SK-N-SH (cell line): Measurements from ENCODE around the gene CAD. TPM values are rescaled to one million over a fixed set of nuclear protein-coding genes. Genes with fewer than 3 reads are reported as not detected.

Experiments
- CTCF ChIA-PET: fragments of 300-600, 350-600 bp; formaldehyde crosslinking; extraction: SDS; loops from one replicate; lab custom pipeline; 2021; lab: Yijun Ruan, JAX
- POLR2A ChIA-PET: fragments of 350-600 bp; sonication (Branson Sonifier 250); formaldehyde crosslinking; extraction: SDS; loops from one replicate; lab custom pipeline; 2020; ENCODE audit warnings: antibody characterized with exemption, inconsistent platforms; lab: Yijun Ruan, JAX
- DNase-seq: peaks from one replicate; pipeline ENCODE4 v3.0.0; 2012
- H2AFZ ChIP-seq: fragments of 200-600 bp; sonication (generic); 2 replicates; pipeline ENCODE4 v1.8.1; 2016; ENCODE audit warnings: antibody characterized with exemption, mild to moderate bottlenecking, low read depth
- H3F3A ChIP-seq: fragments of 200-600 bp; sonication (generic); replicated peaks from 2 replicates; pipeline ENCODE3; 2016; ENCODE audit warnings: antibody characterized with exemption, mild to moderate bottlenecking; ENCODE audit not compliant: insufficient read depth
- H3K27ac ChIP-seq, 2 experiments: fragments of 200-500 bp in 1 of 2; fragments of 200-600 bp in 1 of 2; sonication (Bioruptor generic) in 1 of 2; sonication (generic), shearing (Covaris generic) in 1 of 2; 2 replicates each; pipeline versions ENCODE4 v1.5.1 to v1.6.1; 2014 to 2016; ENCODE audit warnings: low read depth in 2 of 2, inconsistent platforms in 1 of 2, low read length in 1 of 2, mild to moderate bottlenecking in 1 of 2, mixed read lengths in 1 of 2
- H3K27me3 ChIP-seq: fragments of 200-600 bp; sonication (generic), shearing (Covaris generic); 2 replicates; pipeline ENCODE4 v1.6.1; 2016; ENCODE audit warnings: mixed run types; ENCODE audit not compliant: insufficient read depth
- H3K36me3 ChIP-seq, 2 experiments: fragments of 200-500 bp in 1 of 2; fragments of 200-600 bp in 1 of 2; sonication (Bioruptor generic) in 1 of 2; sonication (generic) in 1 of 2; replicated peaks in 1 of 2; 2 replicates each; pipeline versions ENCODE3 to v1.5.1; 2014 to 2016; ENCODE audit warnings: low read length in 1 of 2, mild to moderate bottlenecking in 1 of 2; ENCODE audit not compliant: insufficient read depth in 2 of 2, control insufficient read depth in 1 of 2
- H3K4me1 ChIP-seq, 2 experiments: fragments of 200-500 bp in 1 of 2; fragments of 200-600 bp in 1 of 2; sonication (Bioruptor generic) in 1 of 2; sonication (generic), shearing (Covaris generic) in 1 of 2; 2 replicates each; pipeline versions ENCODE4 v1.5.1 to v1.6.1; 2014 to 2016; ENCODE audit warnings: low read depth in 1 of 2, low read length in 1 of 2, mixed run types in 1 of 2; ENCODE audit not compliant: insufficient read depth in 2 of 2, control insufficient read depth in 1 of 2
- H3K4me2 ChIP-seq: fragments of 200-600 bp; sonication (generic), shearing (Covaris generic); 2 replicates; pipeline ENCODE4 v1.6.1; 2017; ENCODE audit warnings: mixed run types
- H3K4me3 ChIP-seq, 2 experiments: fragments of 200-500 bp in 1 of 2; fragments of 200-600 bp in 1 of 2; sonication (Bioruptor generic) in 1 of 2; sonication (generic), shearing (Covaris generic) in 1 of 2; 2 replicates each; pipeline versions ENCODE4 v1.5.1 to v1.8.1; 2014 to 2016; ENCODE audit warnings: low read depth in 2 of 2, inconsistent platforms in 1 of 2, low read length in 1 of 2, mild to moderate bottlenecking in 1 of 2, mixed read lengths in 1 of 2, moderate library complexity in 1 of 2
- H3K79me2 ChIP-seq: fragments of 200-600 bp; sonication (generic); 2 replicates; pipeline ENCODE4 v1.8.1; 2017; ENCODE audit warnings: mild to moderate bottlenecking; ENCODE audit not compliant: insufficient read depth
- H3K9ac ChIP-seq: fragments of 200-600 bp; sonication (generic); 2 replicates; pipeline ENCODE4 v1.6.1; 2017; ENCODE audit warnings: mixed run types
- H3K9me2 ChIP-seq: fragments of 200-600 bp; sonication (generic); 2 replicates; pipeline ENCODE4 v1.6.1; 2017; ENCODE audit warnings: mixed run types
- H3K9me3 ChIP-seq: fragments of 200-600 bp; sonication (generic); 2 replicates; pipeline ENCODE4 v1.6.1; 2017; ENCODE audit warnings: mixed run types, mild to moderate bottlenecking, moderate library complexity
- H4K20me1 ChIP-seq: fragments of 200-600 bp; sonication (generic); 2 replicates; pipeline ENCODE4 v1.6.1; 2017; ENCODE audit warnings: mild to moderate bottlenecking, mixed run types; ENCODE audit not compliant: insufficient read depth
- CHD2 ChIP-seq: fragments of 150-350 bp; IDR thresholded peaks from 2 replicates; pipeline ENCODE4 v1.6.1; 2018; ENCODE audit warnings: low read length; ENCODE audit not compliant: partially characterized antibody
- EP300 ChIP-seq, 2 experiments: IDR thresholded peaks; 2 replicates each; pipeline versions ENCODE4 v1.4.0 to v1.6.1; 2012; ENCODE audit warnings: borderline replicate concordance in 1 of 2, low read depth in 1 of 2, low read length in 1 of 2
- EZH2phosphoT487 ChIP-seq: fragments of 200-600 bp; sonication (generic); IDR thresholded peaks from 2 replicates; pipeline ENCODE4 v1.6.1; 2017; ENCODE audit warnings: low read depth, mixed run types, mild to moderate bottlenecking, antibody characterized with exemption, moderate library complexity, borderline replicate concordance
- FOXJ3 ChIP-seq: sonication (generic); formaldehyde crosslinking; IDR thresholded peaks from 2 replicates; pipeline ENCODE4 v1.5.1; 2020; ENCODE audit warnings: mild to moderate bottlenecking, missing genetic modification reagents
- MEF2A ChIP-seq: IDR thresholded peaks from 2 replicates; pipeline ENCODE4 v1.4.0; 2012; ENCODE audit warnings: low read depth, borderline replicate concordance
- MXI1 ChIP-seq: IDR thresholded peaks from 2 replicates; pipeline ENCODE4 v1.6.1; 2012; ENCODE audit warnings: mild to moderate bottlenecking, low read depth, low read length, improper control_type of control experiment
- NFIC ChIP-seq: IDR thresholded peaks from 2 replicates; pipeline ENCODE4 v1.4.0; 2012; ENCODE audit warnings: borderline replicate concordance
- NRF1 ChIP-seq: IDR thresholded peaks from 2 replicates; pipeline ENCODE4 v1.6.1; 2012; ENCODE audit warnings: low read depth, mild to moderate bottlenecking, low read length
- PBX3 ChIP-seq: IDR thresholded peaks from 2 replicates; pipeline ENCODE4; 2012
- POLR2AphosphoS5 ChIP-seq: IDR thresholded peaks from 2 replicates; pipeline ENCODE4 v1.6.1; 2012; ENCODE audit warnings: low read depth, low read length
- RAD21 ChIP-seq: IDR thresholded peaks from 2 replicates; pipeline ENCODE4 v1.6.1; 2012; ENCODE audit warnings: mild to moderate bottlenecking, low read length
- RCOR1 ChIP-seq: fragments of 150-350 bp; IDR thresholded peaks from 2 replicates; pipeline ENCODE4 v1.6.1; 2017; ENCODE audit warnings: antibody characterized with exemption, low read length
- RFX5 ChIP-seq: IDR thresholded peaks from 2 replicates; pipeline ENCODE4 v1.6.1; 2012; ENCODE audit warnings: mild to moderate bottlenecking, improper control_type of control experiment, low read length
- RXRA ChIP-seq: IDR thresholded peaks from 2 replicates; pipeline ENCODE4 v1.4.0; 2012; ENCODE audit warnings: low read depth, mild to moderate bottlenecking, borderline replicate concordance
- SIN3A ChIP-seq: IDR thresholded peaks from 2 replicates; pipeline ENCODE4 v1.6.1; 2012; ENCODE audit warnings: low read depth, mild to moderate bottlenecking, low read length, moderate library complexity, borderline replicate concordance
- SMC3 ChIP-seq: IDR thresholded peaks from 2 replicates; pipeline ENCODE4 v1.6.1; 2012; ENCODE audit warnings: low read depth, low read length, improper control_type of control experiment
- TAF1 ChIP-seq: IDR thresholded peaks from 2 replicates; pipeline ENCODE4 v1.6.1; 2012; ENCODE audit warnings: low read depth, mild to moderate bottlenecking, low read length, moderate library complexity, borderline replicate concordance
- TCF12 ChIP-seq: IDR thresholded peaks from 2 replicates; pipeline ENCODE4 v1.4.0; 2012
- TEAD4 ChIP-seq: IDR thresholded peaks from 2 replicates; pipeline ENCODE4 v1.4.0; 2012; ENCODE audit warnings: mild to moderate bottlenecking, borderline replicate concordance; ENCODE audit not compliant: insufficient read depth
- USF1 ChIP-seq: IDR thresholded peaks from 2 replicates; pipeline ENCODE4 v1.4.0; 2012; ENCODE audit warnings: low read depth, borderline replicate concordance
- YY1 ChIP-seq: IDR thresholded peaks from 2 replicates; pipeline ENCODE4 v1.4.0; 2012; ENCODE audit warnings: low read depth, mild to moderate bottlenecking
- WGBS: methylation state at CpG from one replicate; pipeline ENCODE4 v1.1.6; 2017; ENCODE audit warnings: low lambda C conversion rate; 5-methylcytosine and 5-hydroxymethylcytosine counted together
- polyA plus RNA-seq, 3 experiments: library from polyadenylated mRNA; depleted of rRNA; stranded (reverse); fragments of >200 nt; gene quantifications; 2 replicates each; pipeline ENCODE4 v1.2.3, GENCODE V29; 2012
- TF ChIP-seq, protein P1 (sequence below): fragments of 150-350 bp; IDR thresholded peaks from 2 replicates; pipeline ENCODE4 v1.6.1; 2017; ENCODE audit warnings: antibody characterized with exemption, low read length, low read depth, borderline replicate concordance
- TF ChIP-seq, protein P2 (sequence below): fragments of 200-600 bp; sonication (generic); IDR thresholded peaks from 2 replicates; pipeline ENCODE4 v1.6.1; 2017; ENCODE audit warnings: antibody characterized with exemption, mild to moderate bottlenecking, moderate library complexity
- TF ChIP-seq, protein P3 (sequence below): IDR thresholded peaks from 2 replicates; pipeline ENCODE4 v1.4.0; 2012; ENCODE audit warnings: low read depth

Gene CAD
- polyA plus RNA-seq, 1 of the 3 experiments (the other 2 are of a cell fraction), result 47.6 TPM

- no peak overlapping the region for H3K9ac ChIP-seq
- H3K27me3 ChIP-seq, result peaks cover 86% of the 10 kb centered on the region
- H3K4me2 ChIP-seq, result peak overlapping the region; percentile 84
- ChIA-PET POLR2A (interaction anchor here (0.6 to 2.0 kb wide), 3 partner anchors 16 to 1387 kb away, joined by 3 to 7 read pairs (median 4); partner anchors contain the start of gene ASXL2), CTCF (interaction anchor here (0.5 to 14.1 kb wide), 61 partner anchors 9 to 1663 kb away, joined by 3 to 392 read pairs (median 4); partner anchors contain the start of genes ABHD1, AGBL5, ATRAID and CAD)
- TF ChIP-seq EP300 (IDR thresholded peaks at IDR 0.05; ENCODE audit: borderline replicate concordance in 1 of 2, low read depth in 1 of 2, low read length in 1 of 2) (no peak), MEF2A (no peak), TAF1 (0 out of 2 replicates have a peak, but pooled peaks have one; percentile 13), RFX5 (no peak), EZH2phosphoT487 (0 out of 2 replicates have a peak, but pooled peaks have one; percentile 20), RAD21 (peak; percentile 58), RCOR1 (no peak), NFIC (peak; percentile 37; the same call in 1 of the 2 replicates), TEAD4 (0 out of 2 replicates have a peak, but pooled peaks have one; percentile 13), SIN3A (peak; percentile 68; the same call in 1 of the 2 replicates), POLR2AphosphoS5 (no peak), NRF1 (peak; percentile 4; the same call in 1 of the 2 replicates), PBX3 (no peak), MXI1 (peak; percentile 89), YY1 (peak; percentile 80), FOXJ3 (CRISPR knock-in tag) (peak; percentile 66; the same call in 1 of the 2 replicates), TCF12 (no peak), RXRA (no peak), SMC3 (peak; percentile 75), USF1 (peak; percentile 81), CHD2 (no peak)
- TF ChIP-seq, protein P1, sequence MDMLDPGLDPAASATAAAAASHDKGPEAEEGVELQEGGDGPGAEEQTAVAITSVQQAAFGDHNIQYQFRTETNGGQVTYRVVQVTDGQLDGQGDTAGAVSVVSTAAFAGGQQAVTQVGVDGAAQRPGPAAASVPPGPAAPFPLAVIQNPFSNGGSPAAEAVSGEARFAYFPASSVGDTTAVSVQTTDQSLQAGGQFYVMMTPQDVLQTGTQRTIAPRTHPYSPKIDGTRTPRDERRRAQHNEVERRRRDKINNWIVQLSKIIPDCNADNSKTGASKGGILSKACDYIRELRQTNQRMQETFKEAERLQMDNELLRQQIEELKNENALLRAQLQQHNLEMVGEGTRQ, result peak; percentile 44; the same call in 1 of the 2 replicates
- TF ChIP-seq, protein P2, sequence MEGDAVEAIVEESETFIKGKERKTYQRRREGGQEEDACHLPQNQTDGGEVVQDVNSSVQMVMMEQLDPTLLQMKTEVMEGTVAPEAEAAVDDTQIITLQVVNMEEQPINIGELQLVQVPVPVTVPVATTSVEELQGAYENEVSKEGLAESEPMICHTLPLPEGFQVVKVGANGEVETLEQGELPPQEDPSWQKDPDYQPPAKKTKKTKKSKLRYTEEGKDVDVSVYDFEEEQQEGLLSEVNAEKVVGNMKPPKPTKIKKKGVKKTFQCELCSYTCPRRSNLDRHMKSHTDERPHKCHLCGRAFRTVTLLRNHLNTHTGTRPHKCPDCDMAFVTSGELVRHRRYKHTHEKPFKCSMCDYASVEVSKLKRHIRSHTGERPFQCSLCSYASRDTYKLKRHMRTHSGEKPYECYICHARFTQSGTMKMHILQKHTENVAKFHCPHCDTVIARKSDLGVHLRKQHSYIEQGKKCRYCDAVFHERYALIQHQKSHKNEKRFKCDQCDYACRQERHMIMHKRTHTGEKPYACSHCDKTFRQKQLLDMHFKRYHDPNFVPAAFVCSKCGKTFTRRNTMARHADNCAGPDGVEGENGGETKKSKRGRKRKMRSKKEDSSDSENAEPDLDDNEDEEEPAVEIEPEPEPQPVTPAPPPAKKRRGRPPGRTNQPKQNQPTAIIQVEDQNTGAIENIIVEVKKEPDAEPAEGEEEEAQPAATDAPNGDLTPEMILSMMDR, result peak; percentile 78
- TF ChIP-seq, protein P3, sequence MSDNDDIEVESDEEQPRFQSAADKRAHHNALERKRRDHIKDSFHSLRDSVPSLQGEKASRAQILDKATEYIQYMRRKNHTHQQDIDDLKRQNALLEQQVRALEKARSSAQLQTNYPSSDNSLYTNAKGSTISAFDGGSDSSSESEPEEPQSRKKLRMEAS, result peak; percentile 95
- no peaks in the 10 kb centered on the region for H3K9me3 ChIP-seq
- no peaks in the 10 kb centered on the region for H3K9me2 ChIP-seq
- H3K27ac ChIP-seq, result no peak overlapping the region
- H3K4me1 ChIP-seq, result peaks cover 6 to 28% of the 10 kb centered on the region in 2 experiments; a peak in 1 of 4 replicates
- H3K36me3 ChIP-seq, result no peaks in the 10 kb centered on the region
- no peaks in the 10 kb centered on the region for H4K20me1 ChIP-seq
- no peaks in the 10 kb centered on the region for H3K79me2 ChIP-seq
- H2AFZ ChIP-seq, result peak overlapping the region; percentile 72; the same call in 1 of the 2 replicates
- peak overlapping the region; percentile 49 to 55 for H3K4me3 ChIP-seq
- 11% methylated on average over 47 of the region's 56 CpGs for WGBS
- peak; percentile 100 for DNase-seq
- peaks cover 6% of the 10 kb centered on the region for H3F3A ChIP-seq
Measured at GRCh38 chr2:27264753-27265535, 47.8 kb downstream of the CAD start.
